ENCODE data around the gene PSMA5.
A peak's percentile ranks its signal among the peaks of the same experiment; 100 is the strongest.
"Not testable (repeated sequence)": the region's sequence is repeated elsewhere in the genome, so short reads cannot be mapped to it uniquely, and the experiment has no call there.

PSMA5 gene

DNA sequence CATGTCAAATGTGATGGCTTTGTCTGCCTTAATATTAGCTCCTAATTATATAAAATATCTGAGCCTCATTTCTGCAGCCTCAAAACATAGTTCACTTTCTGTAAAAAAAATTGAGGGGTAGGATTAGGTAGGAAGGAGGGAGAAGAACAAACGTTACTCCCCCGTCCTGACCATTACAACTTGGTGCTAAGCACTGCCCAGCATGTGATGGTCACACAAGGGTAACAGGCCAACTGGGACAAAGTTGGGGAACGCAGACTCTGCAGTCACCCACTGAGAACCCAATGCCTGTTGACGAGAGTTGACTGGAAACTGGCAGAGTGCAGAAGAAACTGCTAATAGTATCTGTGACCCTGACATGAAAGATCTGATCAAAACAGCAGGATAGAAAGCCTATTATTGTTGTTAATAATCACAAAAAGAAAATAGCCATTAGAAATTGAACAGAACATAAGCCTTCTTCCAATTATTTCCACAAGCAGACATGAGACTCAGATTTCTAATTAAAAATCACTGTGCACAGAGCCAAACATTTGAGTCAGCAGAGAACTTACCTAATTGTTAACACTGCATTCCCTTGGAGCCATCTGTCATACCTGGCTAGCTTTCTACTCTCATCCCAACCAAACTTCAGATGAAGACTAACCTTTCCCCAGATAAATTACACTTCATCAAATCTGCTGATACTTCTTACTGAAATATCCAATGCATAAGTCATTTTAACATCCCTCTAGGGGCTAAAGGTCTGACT, 34.0 kb downstream of the PSMA5 start:
- DNase-seq (ENCODE audit: low read depth), result no peak

DNA sequence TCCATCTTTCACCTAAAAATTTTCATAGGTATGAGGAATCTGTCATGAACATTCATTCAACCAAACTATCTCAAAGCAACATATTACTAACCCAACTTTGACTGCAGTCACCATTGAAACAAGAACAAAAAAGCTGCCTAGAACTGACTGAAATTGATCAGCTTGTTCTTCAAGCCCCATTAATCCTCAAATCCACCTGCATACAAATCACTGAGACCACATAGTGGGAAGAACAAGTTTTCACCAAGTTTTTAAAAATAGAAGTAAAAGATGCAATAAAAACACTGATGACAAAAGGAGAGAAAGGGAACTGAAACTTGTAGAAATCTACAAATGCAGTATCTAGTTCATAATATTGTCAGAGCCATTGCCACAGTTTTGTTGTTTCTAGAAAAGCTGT, 34.6 kb downstream of the PSMA5 start:
- no peak for DNase-seq (ENCODE audit: low read depth)

DNA sequence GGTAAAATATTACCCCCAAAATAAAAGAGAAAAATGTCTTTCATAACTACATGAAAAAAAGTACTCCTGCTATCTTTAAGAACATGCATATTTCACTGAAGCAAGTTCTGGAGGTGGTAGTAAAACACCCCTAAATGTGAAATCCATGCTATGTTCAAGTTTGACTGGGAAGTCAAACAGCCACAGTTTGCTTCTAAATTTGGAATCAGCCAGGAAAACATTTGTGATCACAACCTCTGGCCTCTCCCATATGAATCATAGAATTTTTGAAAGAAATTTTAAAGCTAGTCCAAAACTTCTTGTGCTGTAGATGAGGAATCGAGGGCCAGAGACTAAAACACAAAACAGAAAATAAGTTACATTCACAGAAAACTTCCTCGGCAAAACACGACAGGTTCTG, 35.1 kb downstream of the PSMA5 start:
- DNase-seq (ENCODE audit: low read depth), result no peak

DNA sequence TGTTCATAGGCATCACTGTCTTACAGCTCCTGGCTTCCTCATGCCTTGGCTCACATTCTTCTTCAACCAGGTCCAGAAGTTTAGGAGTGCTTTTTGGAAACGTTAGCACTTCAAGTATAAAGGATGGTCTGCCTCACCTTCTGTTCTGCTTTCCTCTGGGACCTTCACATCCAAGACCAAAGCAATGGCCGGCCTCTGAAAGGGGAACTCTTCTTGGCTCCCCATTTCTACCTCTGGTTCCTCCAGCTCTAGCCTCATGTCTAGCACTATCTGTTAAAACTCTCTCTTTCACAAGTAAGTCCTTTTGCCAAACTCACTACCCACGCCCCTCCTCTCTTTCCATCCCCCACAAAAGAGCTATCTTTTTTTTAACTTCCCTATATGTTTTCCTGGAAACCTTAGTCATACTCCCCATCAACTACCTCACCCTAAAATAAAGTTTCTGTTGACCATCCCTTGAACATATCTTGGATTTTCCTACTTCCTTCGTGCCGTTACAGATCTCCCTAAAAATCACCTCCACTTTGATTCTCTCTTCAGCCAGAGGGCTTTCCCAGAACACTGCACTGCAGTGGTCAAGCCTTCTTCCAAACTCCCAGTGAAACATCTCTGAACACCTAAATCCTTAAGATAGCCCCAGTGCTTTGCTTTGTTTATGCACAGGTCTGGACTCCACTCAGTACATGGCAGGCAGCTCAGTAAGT, 36.5 kb downstream of the PSMA5 start:
- no peak for DNase-seq (ENCODE audit: low read depth)

DNA sequence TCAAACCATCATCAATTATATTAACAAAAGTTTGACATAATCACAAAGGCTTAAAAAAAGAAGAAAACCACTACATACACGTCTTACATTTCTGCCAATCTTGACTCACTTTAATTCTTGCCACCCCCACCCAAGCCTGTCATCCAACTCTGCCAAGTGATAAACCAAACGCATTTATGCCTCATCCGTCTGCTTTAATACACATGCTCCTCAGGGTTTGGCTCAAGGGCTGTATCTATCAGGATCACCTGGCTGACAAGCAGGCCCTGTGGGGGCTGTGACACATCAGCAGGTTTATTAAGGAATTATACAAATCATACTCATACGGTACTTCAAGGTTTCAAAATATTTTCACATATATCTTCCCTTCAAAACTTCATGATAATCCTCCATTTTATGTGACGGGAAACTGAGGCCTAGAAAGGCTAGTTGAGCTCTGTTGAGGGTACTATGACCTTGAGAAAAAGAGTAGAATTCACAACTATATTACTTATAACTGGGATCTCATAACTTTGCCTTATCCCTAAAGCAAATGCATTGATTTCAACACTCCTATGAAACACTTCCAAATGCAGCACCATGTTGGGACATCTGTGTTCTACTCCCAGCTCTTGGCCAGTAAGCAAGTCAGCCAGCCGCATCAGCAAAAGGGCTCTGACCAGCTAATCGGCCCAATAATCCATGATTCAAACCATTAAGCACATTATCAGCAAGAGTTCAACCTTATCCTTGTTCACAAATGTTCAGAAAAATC, 37.2 kb downstream of the PSMA5 start:
- DNase-seq (ENCODE audit: low read depth), result no peak

DNA sequence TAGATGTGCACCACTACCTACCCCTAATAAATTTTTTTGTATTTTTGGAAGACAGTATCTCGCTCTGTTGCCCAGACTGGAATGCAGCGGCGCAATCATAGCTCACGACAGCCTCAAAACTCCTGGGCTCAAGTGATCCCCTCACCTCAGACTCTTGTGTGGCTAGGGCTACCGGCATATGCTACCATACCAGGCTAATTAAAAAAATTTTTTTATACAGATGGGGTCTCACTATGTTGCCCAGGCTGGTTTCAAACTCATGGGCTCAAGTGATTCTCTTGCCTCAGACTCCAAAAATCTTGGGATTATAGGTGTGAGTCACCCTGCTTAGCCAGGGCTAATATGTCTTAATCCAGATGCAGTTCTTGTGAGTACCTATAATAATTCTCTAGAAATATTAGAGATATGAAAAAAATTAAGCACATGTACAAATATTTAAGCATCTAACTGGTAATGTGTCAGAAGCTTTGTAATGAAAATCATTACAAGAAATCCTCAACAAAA, 38.0 kb downstream of the PSMA5 start:
- DNase-seq (ENCODE audit: low read depth), result no peak

DNA sequence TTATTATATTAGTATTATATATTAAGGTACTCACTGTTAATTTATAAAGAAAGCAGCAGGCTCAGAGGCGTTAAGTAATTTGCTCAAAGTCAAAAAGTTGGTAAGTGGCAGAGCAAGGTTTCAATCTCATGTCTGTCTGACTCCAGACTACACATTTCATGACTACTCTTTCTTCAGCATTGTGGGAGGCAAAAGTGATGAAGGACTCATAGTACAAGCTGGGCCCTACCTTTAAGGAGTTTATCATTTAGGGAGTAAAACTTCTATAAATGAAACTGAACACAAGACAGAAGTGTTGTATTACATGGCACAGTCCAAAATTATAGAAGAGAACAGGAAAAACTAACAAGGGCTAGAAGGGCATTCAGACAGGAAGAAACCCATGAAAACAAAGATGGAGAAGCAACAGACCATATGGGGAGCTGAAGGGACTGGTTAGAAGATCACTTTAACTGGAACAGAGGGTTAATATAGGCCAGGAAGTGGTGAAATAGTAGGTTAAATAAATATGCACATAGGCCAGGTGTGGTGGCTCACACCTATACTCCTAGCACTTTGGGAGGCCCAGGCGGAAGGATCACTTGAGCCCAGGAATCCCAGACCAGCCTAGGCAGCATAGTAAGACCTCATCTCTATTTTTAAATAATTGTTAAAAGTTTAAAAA, 40.1 kb downstream of the PSMA5 start:
- DNase-seq (ENCODE audit: low read depth), result no peak

DNA sequence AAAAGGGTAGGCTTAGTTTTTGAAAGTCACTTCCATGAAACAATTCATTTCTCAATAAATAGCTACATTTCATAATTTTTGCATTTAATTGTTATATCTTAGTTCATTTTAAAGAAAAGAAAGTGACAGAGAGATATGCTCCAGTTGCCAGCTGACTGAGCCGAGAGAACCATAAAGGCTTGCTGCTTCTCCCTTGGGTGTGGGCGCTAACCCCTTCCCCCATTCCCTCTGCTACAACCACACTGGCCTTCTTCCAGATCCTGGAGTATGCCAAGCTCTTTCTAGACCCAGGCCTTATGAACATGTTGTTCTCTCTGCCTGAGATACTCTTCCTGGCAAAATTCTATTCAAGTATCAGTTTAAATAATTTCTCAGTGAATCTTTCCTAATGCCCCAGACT, 40.8 kb downstream of the PSMA5 start:
- no peak for DNase-seq (ENCODE audit: low read depth)

DNA sequence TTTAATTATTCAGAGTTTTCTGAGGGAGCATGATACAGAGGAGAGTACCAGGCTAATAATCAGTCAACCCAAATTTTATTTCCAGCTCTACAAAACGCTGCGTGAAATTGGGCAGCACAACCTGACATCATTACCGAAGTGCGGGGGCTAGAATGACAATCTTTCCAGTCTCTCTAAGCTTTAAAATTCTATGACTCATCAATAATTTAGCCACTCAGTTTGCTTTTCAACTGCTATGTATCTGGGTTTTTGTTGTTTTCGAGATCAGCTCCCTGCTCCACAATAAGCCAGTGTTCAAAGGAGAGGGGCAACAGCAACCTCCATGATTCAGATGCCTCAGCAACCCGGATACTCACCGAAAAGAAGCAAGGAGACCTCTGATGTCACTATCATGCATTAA, 42.4 kb downstream of the PSMA5 start:
- DNase-seq (ENCODE audit: low read depth), result no peak

DNA sequence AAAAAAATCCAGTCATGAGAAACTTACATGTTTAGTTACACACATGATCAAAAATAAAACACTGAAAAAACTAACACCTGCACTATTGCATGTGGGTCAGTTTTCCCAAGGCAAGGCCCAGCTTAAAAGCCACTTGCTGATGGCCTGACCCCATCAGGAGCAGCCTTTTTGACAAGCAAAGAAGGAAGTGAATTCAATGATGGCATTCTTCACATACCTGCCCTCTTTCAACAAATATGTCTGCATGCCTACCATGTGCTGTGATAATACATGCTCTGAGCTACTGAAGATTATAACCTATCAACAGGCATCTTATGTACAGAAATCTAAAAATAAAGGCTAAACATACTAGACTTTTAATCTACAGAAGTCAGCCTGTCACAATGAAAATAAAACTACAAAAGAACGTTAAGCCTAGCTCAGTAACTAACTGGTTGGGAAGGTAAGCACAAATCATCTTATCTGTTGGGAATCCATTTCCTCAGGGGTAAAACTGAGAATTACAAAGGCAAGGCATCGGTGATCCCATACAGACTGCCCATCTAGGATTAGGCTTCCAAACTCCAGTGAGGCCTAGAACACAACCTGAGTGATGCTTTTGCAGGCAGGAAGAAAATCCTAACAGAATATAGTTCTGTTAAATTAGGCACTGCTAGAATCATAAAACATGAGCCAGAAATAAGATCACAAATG, 43.0 kb downstream of the PSMA5 start:
- no peak for DNase-seq (ENCODE audit: low read depth)

DNA sequence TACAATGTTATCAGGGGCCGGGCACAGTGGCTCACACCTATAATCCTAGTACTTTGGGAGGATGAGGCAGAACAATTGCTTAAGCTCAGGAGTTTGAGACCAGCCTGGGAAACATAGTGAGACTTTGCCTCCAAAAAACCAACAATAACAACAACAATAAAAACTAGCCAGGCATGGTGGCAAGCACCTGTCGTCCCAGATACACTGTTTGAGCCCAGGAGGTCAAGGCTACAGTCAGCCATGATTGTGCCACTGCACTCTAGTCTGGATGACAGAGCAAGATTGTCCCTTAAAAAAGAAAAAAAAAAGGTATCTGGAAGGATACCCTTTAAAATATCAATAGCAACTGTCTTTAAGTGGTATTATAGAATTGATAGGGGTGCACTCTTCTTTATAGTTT, 44.7 kb downstream of the PSMA5 start:
- DNase-seq (ENCODE audit: low read depth), result no peak

DNA sequence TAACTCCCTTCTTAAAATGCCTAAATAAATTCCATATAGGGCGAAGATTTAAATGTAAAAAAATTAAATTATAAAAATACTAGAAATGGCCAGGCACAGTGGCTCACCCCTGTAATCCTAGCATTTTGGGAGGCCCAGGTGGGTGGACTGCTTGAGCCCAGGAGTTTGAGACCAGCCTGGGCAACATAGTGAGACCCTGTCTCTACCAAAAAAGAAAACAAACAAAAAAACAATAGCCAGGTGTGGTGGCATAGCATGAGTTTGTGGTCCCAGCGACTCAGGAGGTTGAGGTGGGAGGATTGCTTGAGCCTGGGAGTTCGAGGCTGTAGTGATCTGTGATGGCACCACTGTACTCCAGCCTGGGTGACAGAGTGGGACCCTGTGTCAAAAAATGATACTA, 46.3 kb downstream of the PSMA5 start:
- DNase-seq (ENCODE audit: low read depth), result no peak

DNA sequence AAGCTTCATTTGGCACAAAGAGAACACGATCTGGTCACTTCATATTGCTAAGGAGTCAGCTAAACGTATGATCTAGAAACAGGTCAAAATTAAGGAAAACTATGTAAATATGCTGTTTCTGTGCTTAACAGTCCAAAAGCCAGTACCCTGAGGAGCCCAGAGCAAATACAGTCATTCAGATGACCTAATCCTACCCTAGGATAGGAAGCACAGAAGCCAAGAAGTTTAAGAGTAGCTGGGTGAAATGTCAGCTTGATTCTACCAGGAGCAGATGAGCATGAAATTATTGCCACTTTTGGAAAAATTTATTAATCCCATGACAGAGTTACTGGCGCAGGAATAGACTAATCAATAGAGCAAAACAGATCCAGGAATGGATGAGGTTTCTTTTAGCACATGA, 46.8 kb downstream of the PSMA5 start:
- DNase-seq (ENCODE audit: low read depth), result no peak

DNA sequence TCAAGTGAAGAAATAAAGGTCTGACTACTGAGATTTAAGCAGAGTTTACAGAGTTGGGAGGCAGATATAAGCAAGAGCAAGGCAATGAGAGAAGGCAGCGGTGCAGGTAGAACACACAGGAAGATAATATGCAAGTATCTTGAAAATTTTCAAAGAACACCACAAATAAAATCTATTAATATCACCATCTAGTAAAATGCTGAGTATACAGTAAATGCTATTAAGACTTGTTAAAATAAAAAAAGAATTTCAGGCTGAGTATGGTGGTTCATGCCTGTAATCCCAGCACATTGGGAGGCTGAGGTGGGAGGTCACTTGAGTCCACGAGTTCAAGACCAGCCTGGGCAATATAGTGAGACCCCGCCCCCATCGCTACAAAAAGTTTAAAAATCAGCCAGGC, 48.5 kb downstream of the PSMA5 start:
- no peak for DNase-seq (ENCODE audit: low read depth)

DNA sequence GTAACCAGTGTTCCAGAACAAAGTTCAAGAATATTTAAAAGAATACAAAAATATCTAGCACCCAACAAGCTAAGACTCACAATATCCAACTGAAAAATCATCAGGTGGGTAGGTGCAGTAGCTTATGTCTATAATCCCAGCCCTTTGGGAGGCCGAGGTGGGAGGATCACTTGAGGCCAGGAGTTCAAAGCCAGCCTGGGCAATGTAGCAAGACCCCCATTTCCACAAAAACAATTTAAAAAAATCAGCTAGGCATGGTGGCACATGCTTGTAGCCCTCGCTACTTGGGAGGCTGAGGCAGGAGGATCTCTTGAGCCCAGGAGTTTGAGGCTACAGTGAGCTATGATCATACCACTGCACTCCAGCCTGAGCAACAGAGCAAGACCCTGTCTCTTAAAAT, 52.6 kb downstream of the PSMA5 start:
- not testable (repeated sequence) for DNase-seq (ENCODE audit: low read depth)

DNA sequence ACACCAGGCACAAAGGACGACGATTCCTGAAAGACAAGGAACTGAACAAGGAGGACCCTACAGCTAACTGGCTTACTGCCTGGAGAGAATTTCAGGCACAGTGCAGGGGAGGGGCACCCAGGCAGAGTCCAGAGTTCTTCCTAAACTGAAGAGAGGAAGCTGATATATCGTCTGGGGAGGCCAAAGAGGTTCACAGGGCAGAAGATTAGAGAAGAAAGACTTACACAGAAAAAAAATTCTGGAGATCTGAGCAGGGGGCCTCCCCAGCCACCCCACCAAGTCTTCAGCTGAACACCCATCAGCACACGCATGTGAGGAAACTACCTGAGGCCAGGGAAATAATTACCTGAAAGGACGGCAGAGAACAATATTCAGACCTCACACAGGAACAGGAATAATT, 53.1 kb downstream of the PSMA5 start:
- DNase-seq (ENCODE audit: low read depth), result no peak

DNA sequence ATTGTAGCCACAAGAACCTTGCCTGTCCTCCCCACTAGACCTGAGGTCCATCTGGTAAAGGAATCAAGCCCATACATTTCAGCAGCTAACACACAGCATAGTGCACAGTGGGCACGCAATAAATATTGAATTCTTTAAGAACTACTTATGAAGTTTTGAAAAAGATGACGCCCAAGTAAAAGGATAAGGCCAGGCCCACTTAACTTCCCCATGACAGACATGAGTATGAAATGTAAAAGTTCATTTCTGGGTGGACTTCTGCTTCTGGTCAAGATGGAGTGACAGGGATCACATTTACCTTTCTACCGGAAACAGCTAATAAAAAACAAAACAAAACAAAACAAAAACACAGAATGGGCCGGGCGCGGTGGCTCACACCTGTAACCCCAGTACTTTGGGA, 54.0 kb downstream of the PSMA5 start:
- no peak for DNase-seq (ENCODE audit: low read depth)

DNA sequence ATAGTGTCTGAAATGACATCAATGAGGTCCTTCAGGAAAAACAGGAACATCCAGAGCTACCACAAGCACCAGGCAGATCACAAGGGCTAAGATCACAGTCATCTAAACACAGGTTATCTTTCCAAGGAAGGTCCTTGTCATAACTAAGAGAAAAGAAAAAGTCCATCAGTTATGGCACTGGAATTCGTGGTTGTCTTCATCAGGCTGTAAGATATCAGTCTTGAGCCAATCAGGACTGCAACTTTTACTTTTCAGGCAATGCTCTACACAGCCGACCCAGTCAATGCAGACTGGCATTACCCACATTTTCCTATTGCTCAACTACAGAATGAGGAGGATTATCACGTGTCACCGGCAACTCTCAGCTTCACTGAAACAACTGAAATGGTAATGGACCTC, 54.9 kb downstream of the PSMA5 start:
- DNase-seq (ENCODE audit: low read depth), result peak; percentile 62

DNA sequence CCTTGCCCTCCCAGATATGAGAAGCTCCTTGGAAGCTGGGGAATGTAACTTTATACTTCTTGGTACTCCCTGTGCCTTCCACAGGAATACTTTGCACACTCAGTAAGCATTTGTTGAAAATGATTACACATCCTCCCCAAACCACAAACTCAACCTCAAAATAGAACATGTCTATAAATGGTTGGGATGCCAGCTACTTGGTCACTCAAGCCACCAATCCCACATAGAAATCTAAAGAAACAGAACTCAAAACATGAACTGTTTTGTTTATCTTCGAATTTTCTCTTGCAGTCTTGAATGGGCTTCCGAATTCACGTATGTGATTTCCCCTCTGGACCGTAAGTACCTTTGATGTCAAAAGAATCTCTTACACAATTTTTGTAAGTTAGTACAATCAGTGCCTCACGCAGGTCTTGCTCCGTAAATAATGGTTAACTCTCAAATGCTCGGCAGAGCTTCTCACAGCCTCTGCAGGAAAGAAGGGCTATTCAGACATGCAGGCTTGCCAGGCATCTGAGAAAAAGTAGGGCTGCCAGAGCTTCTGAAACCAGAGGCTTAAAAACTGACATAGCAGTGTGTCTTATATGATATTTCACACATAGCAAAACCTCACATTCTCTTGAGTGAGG, 55.4 kb downstream of the PSMA5 start:
- DNase-seq (ENCODE audit: low read depth), result peak; percentile 80

DNA sequence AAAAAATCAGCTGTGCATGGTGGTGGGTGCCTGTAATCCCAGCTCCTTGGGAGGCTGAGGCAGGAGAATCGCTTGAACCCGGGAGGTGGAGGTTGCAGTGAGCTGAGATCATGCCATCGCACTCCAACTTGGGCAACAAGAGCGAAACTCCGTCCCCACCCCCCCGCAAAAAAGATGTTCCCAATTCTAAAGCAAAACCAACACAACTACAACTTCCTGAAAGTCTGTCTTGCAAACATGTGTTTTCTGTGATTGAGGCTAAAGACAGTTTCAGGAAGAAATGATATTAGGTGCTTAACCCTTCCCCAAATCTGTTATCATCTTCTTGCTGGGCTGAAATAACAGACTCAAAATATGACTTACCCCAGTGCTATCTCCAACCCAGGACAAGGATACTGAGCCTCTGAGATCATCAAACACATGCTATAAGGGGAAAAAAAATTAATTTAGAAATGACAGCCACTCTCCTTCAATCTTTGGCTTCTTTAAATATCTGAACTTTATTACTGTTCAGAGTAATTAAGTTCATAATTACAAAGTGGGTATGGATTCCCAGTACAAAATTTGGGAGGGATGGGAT, 57.0 kb downstream of the PSMA5 start:
- no peak for DNase-seq (ENCODE audit: low read depth)

DNA sequence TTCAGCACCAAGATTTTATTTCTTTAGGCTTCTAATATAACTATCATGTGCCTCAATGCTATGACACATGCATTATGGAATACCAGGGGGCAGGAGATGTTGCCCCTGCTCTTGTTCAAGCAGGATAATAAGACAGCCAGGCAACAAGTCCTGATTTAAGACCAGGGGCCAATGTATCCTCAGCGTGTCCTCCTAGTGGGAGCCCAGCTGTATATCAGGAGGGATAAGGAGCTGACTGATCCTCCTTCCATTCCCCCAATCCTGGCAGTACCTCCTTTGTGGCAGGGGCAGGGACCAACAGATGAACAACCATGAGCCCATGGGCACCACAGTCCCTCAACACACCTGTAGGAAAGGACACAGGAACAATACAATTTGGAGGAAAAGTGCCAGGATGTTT, 57.8 kb downstream of the PSMA5 start:
- no peak for DNase-seq (ENCODE audit: low read depth)

Data from GM04503 (cell line).